Large intestine (tissue), 3 donors: ENCODE data around the gene RHOBTB3. TPM values are rescaled to one million over a fixed set of nuclear protein-coding genes. Genes with fewer than 3 reads are reported as not detected.
"Not testable (repeated sequence)": the region's sequence is repeated elsewhere in the genome, so short reads cannot be mapped to it uniquely, and the experiment has no call there.

Experiments
- DNase-seq, 2 donors: peaks; one replicate each; pipeline versions ENCODE4 v3.0.0 to v3.0.0-alpha.2; 2013
- H3K27ac ChIP-seq: one replicate; pipeline ENCODE4 v1.5.1; 2013; ENCODE audit warnings: low read length
- H3K27me3 ChIP-seq: 2 replicates; pipeline ENCODE4 v1.6.1; 2013; ENCODE audit warnings: low read length; ENCODE audit not compliant: control insufficient read depth, insufficient read depth
- H3K36me3 ChIP-seq: 2 replicates; pipeline ENCODE4 v1.6.1; 2013; ENCODE audit warnings: low read length; ENCODE audit not compliant: control insufficient read depth, insufficient read depth
- H3K4me1 ChIP-seq: one replicate; pipeline ENCODE4 v1.6.1; 2013; ENCODE audit warnings: low read length; ENCODE audit not compliant: control insufficient read depth, insufficient read depth
- H3K4me3 ChIP-seq: one replicate; pipeline ENCODE4 v1.5.1; 2013; ENCODE audit warnings: low read length
- H3K9me3 ChIP-seq: one replicate; pipeline ENCODE4 v1.6.1; 2013; ENCODE audit warnings: mild to moderate bottlenecking, low read depth, low read length, moderate library complexity; ENCODE audit not compliant: control insufficient read depth
- WGBS: methylation state at CpG from one replicate; pipeline ENCODE4 v1.1.5; 2013; ENCODE audit warnings: low lambda C conversion rate; ENCODE audit not compliant: insufficient coverage; 5-methylcytosine and 5-hydroxymethylcytosine counted together
- polyA plus RNA-seq: library from polyadenylated mRNA; unstranded; fragments of 120-200 nt; gene quantifications from one replicate; pipeline ENCODE4 v1.2.1, GENCODE V29; 2013

The RHOBTB3 gene
- polyA plus RNA-seq, 1 donor: 47.5 TPM

- H3K36me3 ChIP-seq: no peaks in the 10 kb centered on the region
- H3K27me3 ChIP-seq: no peaks in the 10 kb centered on the region
- 86% methylated on average over 1 of the region's 2 CpGs for WGBS
- no peak overlapping the region for H3K27ac ChIP-seq
- H3K9me3 ChIP-seq: no peaks in the 10 kb centered on the region
- DNase-seq: no peak
- H3K4me1 ChIP-seq: peaks cover 34% of the 10 kb centered on the region
- H3K4me3 ChIP-seq: no peak overlapping the region
Measured at GRCh38 chr5:95830226-95830625, 99.1 kb downstream of the RHOBTB3 start.

GRCh38 chr5:95832664-95833063 lies 101.5 kb downstream of the RHOBTB3 start:
- no peaks in the 10 kb centered on the region for H3K36me3 ChIP-seq
- no peaks in the 10 kb centered on the region for H3K9me3 ChIP-seq
- peaks cover 21% of the 10 kb centered on the region for H3K4me1 ChIP-seq
- no peak overlapping the region for H3K27ac ChIP-seq
- no peak overlapping the region for H3K4me3 ChIP-seq
- H3K27me3 ChIP-seq: no peaks in the 10 kb centered on the region
- no peak for DNase-seq

- 80% methylated on average over 2 of the region's 10 CpGs for WGBS
- Histone ChIP-seq H3K9me3 (no peaks in the 10 kb centered on the region), H3K4me1 (peaks cover 12% of the 10 kb centered on the region), H3K36me3 (no peaks in the 10 kb centered on the region), H3K27ac (peak overlapping the region; percentile 98), H3K4me3 (peak overlapping the region; percentile 83), H3K27me3 (no peaks in the 10 kb centered on the region)
- no peak for DNase-seq
Measured at GRCh38 chr5:95835682-95836385, 104.7 kb downstream of the RHOBTB3 start.

GRCh38 chr5:95836544-95836943 lies 105.4 kb downstream of the RHOBTB3 start:
- Histone ChIP-seq H3K4me1 (peaks cover 12% of the 10 kb centered on the region), H3K36me3 (no peaks in the 10 kb centered on the region), H3K27me3 (no peaks in the 10 kb centered on the region), H3K27ac (no peak overlapping the region), H3K9me3 (no peaks in the 10 kb centered on the region), H3K4me3 (no peak overlapping the region)
- WGBS: no CpG with 5 or more reads among the region's 1 CpG
- no peak for DNase-seq

DNA sequence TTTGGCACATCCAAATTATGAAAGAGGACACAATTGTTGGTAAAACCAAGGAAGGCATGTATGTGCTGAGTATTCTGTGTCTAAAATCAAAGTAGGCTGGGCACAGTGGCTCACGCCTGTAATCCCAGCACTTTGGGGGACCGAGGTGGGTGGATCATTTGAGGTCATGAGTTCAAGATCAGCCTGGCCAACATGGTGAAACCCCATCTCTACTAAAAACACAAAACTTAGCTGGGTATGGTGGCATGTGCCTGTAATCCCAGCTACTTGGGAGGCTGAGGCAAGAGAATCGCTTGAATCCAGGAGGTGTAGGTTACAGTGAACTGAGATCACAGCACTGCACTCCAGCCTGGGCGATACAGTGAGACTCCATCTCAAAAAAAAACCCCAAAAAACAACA lies 105.8 kb downstream of the RHOBTB3 start:
- DNase-seq, H3K9me3 ChIP-seq, H3K4me3 ChIP-seq, H3K27ac ChIP-seq, H3K36me3 ChIP-seq, H3K27me3 ChIP-seq: not testable (repeated sequence)
- no CpG with 5 or more reads among the region's 4 CpGs for WGBS
- H3K4me1 ChIP-seq: peaks cover 12% of the 10 kb centered on the region

DNA sequence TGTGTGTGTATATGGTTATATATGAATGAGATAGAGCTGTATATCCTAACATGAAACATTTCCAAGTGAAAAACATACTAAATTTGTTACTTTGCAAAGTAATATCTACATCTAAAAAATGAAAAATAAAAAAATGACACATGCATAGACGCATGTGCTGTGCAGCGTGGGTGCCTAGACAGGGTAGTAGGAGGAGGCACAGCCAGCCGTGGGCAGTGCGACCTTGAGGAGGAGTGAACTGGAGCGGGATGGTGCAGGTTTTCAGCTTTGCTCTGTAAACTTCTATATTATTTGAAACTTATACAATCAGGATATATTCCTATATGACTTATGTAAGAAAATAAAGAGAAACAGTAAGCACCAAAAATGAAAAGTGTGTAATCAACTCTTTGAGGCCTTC lies 106.4 kb downstream of the RHOBTB3 start:
- DNase-seq: no peak
- Histone ChIP-seq H3K9me3 (no peaks in the 10 kb centered on the region), H3K27me3 (no peaks in the 10 kb centered on the region), H3K36me3 (no peaks in the 10 kb centered on the region), H3K4me1 (peaks cover 12% of the 10 kb centered on the region), H3K4me3 (no peak overlapping the region), H3K27ac (no peak overlapping the region)
- no CpG with 5 or more reads among the region's 5 CpGs for WGBS

DNA sequence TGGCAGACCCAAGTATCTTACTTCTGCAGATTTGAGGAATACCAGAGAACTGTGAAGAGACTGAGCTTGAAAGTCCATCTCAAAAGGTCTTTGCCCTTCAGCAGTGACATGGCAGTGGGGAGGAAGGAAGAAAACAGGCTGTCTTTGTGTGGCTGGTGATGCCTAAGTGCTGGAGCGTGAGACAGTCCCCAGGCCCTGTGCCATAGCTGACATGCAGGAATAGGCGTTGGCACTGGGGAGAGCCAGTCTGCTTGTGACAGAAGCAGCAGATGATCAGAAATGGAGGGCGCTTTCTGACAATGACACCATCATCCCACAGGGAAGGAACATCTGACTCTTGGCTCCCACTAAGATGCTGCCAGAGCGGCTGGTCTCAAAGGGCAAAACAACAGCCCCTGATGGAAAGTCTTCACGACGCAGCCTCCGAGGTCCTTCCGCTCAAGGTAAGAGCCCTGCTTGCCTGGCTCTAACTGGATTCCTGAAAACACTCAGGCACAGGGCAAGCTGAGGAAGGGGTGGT lies 106.9 kb downstream of the RHOBTB3 start:
- Histone ChIP-seq H3K27ac (peak overlapping the region; percentile 6), H3K4me1 (peaks cover 12% of the 10 kb centered on the region)
- WGBS: no CpG with 5 or more reads among the region's 8 CpGs

DNA sequence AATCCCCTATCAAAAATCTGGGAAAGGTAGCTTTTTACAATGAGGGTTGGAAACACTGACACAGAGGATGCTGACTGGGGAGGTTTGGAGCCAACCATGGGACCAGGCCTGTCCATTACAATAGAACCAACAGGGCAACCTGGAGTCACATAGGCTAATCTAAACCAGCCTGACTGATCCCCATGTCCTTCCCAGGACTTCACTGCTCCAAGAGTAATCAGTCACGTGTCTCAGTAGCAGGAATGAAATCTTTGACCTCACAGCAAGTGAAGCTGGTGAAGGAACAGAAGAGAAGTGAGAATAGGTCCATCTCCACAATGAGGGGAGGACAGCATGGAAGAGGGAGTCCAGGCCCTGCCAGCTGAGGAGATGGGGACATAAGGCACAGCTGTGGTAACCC lies 107.4 kb downstream of the RHOBTB3 start:
- H3K4me1 ChIP-seq: peaks cover 15% of the 10 kb centered on the region
- H3K27me3 ChIP-seq: no peaks in the 10 kb centered on the region
- H3K4me3 ChIP-seq: no peak overlapping the region
- H3K27ac ChIP-seq: peak overlapping the region; percentile 6
- no peaks in the 10 kb centered on the region for H3K36me3 ChIP-seq
- no peaks in the 10 kb centered on the region for H3K9me3 ChIP-seq
- no CpG with 5 or more reads among the region's 1 CpG for WGBS
- DNase-seq: peak; percentile 47 to 73

More for the DNA sequence above, 106.9 kb downstream of the RHOBTB3 start:
- no peak for DNase-seq
- Histone ChIP-seq H3K36me3 (no peaks in the 10 kb centered on the region), H3K9me3 (no peaks in the 10 kb centered on the region), H3K27me3 (no peaks in the 10 kb centered on the region), H3K4me3 (no peak overlapping the region)

- DNase-seq: no peak
- no peaks in the 10 kb centered on the region for H3K27me3 ChIP-seq
- no CpG with 5 or more reads among the region's 2 CpGs for WGBS
- H3K4me3 ChIP-seq: no peak overlapping the region
- no peaks in the 10 kb centered on the region for H3K9me3 ChIP-seq
- no peak overlapping the region for H3K27ac ChIP-seq
- H3K4me1 ChIP-seq: peaks cover 10% of the 10 kb centered on the region
- H3K36me3 ChIP-seq: no peaks in the 10 kb centered on the region
Measured at GRCh38 chr5:95839658-95840057, 108.5 kb downstream of the RHOBTB3 start.

DNA sequence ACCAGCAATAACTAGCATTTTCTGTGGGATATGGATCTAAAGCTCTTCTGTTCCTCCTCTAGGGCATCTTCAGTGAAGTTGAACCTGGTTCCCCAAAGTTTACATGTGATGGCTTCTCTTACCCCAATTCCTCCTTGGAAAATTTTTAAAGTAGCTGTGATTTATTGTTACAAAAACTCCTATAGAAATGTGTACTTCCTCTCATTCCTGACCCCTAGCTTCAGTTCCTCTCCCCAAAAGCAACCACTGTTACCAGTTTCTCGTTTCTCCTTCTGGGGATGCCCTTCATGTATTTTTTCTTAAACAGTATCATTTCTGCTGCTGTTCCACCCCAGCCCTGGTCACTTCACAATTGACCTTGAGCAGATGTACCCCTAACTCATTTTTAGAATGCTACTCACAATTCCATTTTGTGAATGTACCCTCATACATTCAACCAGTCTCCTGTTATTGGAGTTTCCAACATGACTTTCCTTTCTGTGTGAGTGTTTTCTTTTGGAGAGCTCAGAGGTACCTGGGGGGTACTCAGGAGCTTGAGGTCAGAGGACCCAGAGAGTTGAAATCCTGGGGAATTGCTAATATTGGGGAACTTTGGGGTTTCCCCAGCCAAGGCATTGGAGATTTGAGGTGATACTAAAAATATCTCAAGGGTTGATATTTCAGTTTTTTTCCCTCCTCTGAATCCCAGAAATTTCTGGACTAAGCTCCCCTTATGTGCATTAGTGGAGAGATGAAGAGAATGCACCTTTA lies 110.0 kb downstream of the RHOBTB3 start:
- WGBS: 80% methylated on average over 1 of the region's 1 CpG
- H3K27ac ChIP-seq: no peak overlapping the region

More for the DNA sequence above, 110.0 kb downstream of the RHOBTB3 start:
- no peak for DNase-seq
- H3K4me3 ChIP-seq: no peak overlapping the region
- H3K36me3 ChIP-seq: no peaks in the 10 kb centered on the region
- no peaks in the 10 kb centered on the region for H3K9me3 ChIP-seq
- no peaks in the 10 kb centered on the region for H3K27me3 ChIP-seq
- peaks cover 7% of the 10 kb centered on the region for H3K4me1 ChIP-seq
